ENCODE measurements around the gene GEMIN4.

GRCh38 chr17:704111-704864 lies 47.8 kb downstream of the GEMIN4 start:
- TF ChIP-seq CTCF (IDR thresholded peaks at IDR 0.05; ENCODE audit: control extremely low read depth in 1 of 3, insufficient read depth in 1 of 3, low read depth in 1 of 3, low read length in 3 of 3) (no peak), POLR2A (IDR thresholded peaks at IDR 0.05; ENCODE audit: control extremely low read depth in 1 of 2, low read depth in 2 of 2, low read length in 2 of 2) (no peak), ATF3 (IDR thresholded peaks at IDR 0.05; ENCODE audit: insufficient read depth, low read depth, low read length) (no peak)
